Neural cell (in vitro differentiated cells): ENCODE data around the gene USP11. TPM values are rescaled to one million over a fixed set of nuclear protein-coding genes. Genes with fewer than 3 reads are reported as not detected.

ENCODE experiments used
- H2AFZ ChIP-seq: fragments of 200-600, 300-800 bp; sonication (generic), shearing (Covaris generic); 2 replicates; pipeline ENCODE4 v1.6.0; 2014; ENCODE audit warnings: low read depth, mild to moderate bottlenecking, antibody characterized with exemption, low read length, moderate library complexity
- H3F3A ChIP-seq: fragments of 200-600 bp; shearing (Covaris generic); 2 replicates; pipeline ENCODE4 v1.6.1; 2016; ENCODE audit warnings: mild to moderate bottlenecking, moderate library complexity, mixed read lengths, antibody characterized with exemption, low read length; ENCODE audit not compliant: insufficient read depth, poor library complexity, severe bottlenecking
- H3K27ac ChIP-seq: fragments of 200-600, 300-800 bp; sonication (generic), shearing (Covaris generic); 2 replicates; pipeline ENCODE4 v1.5.1; 2014; ENCODE audit warnings: mild to moderate bottlenecking, low read length, moderate library complexity
- H3K27me3 ChIP-seq: fragments of 300-800, 200-600 bp; sonication (generic), shearing (Covaris generic); 2 replicates; pipeline ENCODE4 v1.6.0; 2014; ENCODE audit warnings: mild to moderate bottlenecking, low read depth, low read length, moderate library complexity; ENCODE audit not compliant: insufficient read depth
- H3K36me3 ChIP-seq: fragments of 300-800, 200-600 bp; sonication (generic), shearing (Covaris generic); 2 replicates; pipeline ENCODE4 v1.5.1; 2014; ENCODE audit warnings: mild to moderate bottlenecking, antibody characterized with exemption, low read length, moderate library complexity; ENCODE audit not compliant: insufficient read depth
- H3K4me2 ChIP-seq: fragments of 300-800, 200-600 bp; sonication (generic), shearing (Covaris generic); 2 replicates; pipeline ENCODE4 v1.6.0; 2014; ENCODE audit warnings: mild to moderate bottlenecking, low read length
- H3K4me3 ChIP-seq: fragments of 300-800, 200-600 bp; sonication (generic), shearing (Covaris generic); 2 replicates; pipeline ENCODE4 v1.5.1; 2014; ENCODE audit warnings: mild to moderate bottlenecking, low read length, moderate library complexity
- H3K79me2 ChIP-seq: fragments of 200-600 bp; shearing (Covaris generic); replicated peaks from 2 replicates; pipeline ENCODE4 v1.6.0; 2014; ENCODE audit warnings: mild to moderate bottlenecking, low read length, moderate library complexity; ENCODE audit not compliant: insufficient read depth
- H3K9ac ChIP-seq: fragments of 300-800, 200-600 bp; sonication (generic), shearing (Covaris generic); 2 replicates; pipeline ENCODE4 v1.6.1; 2016; ENCODE audit warnings: mild to moderate bottlenecking, low read length, mixed read lengths
- H3K9me2 ChIP-seq: fragments of 200-600 bp; shearing (Covaris generic); 2 replicates; pipeline ENCODE4 v1.6.1; 2016; ENCODE audit warnings: mild to moderate bottlenecking, low read length, mixed read lengths; ENCODE audit not compliant: insufficient read depth
- H3K9me3 ChIP-seq: fragments of 200-600, 300-800 bp; sonication (generic), shearing (Covaris generic); 2 replicates; pipeline ENCODE4 v1.6.1; 2016; ENCODE audit warnings: mild to moderate bottlenecking, mixed run types, low read length, moderate library complexity, mixed read lengths
- H4K20me1 ChIP-seq: fragments of 200-600 bp; shearing (Covaris generic); 2 replicates; pipeline ENCODE4 v1.6.1; 2016; ENCODE audit warnings: mild to moderate bottlenecking, mixed run types; ENCODE audit not compliant: insufficient read depth
- EP300 ChIP-seq: fragments of 450-650 bp; conservative IDR thresholded peaks from 2 replicates; pipeline ENCODE4 v1.6.1; 2014; ENCODE audit warnings: antibody characterized with exemption, mild to moderate bottlenecking, moderate library complexity; ENCODE audit not compliant: poor library complexity, severe bottlenecking
- EZH2 ChIP-seq: fragments of 200-600, 300-800 bp; shearing (Covaris generic), sonication (generic); IDR thresholded peaks from 2 replicates; pipeline ENCODE4 v1.6.1; 2014; ENCODE audit warnings: antibody characterized with exemption, low read length, borderline replicate concordance, mild to moderate bottlenecking; ENCODE audit not compliant: insufficient read depth, poor library complexity, severe bottlenecking
- MXI1 ChIP-seq: fragments of 450-650 bp; conservative IDR thresholded peaks from 2 replicates; pipeline ENCODE4 v1.6.1; 2014; ENCODE audit warnings: antibody characterized with exemption, mild to moderate bottlenecking; ENCODE audit not compliant: poor library complexity, severe bottlenecking
- POLR2AphosphoS5 ChIP-seq: IDR thresholded peaks from 2 replicates; pipeline ENCODE4 v1.6.1; 2012
- RAD21 ChIP-seq: fragments of 450-650 bp; conservative IDR thresholded peaks from 2 replicates; pipeline ENCODE4 v1.6.1; 2014; ENCODE audit warnings: antibody characterized with exemption, mild to moderate bottlenecking, moderate library complexity
- SMC3 ChIP-seq: fragments of 450-650 bp; conservative IDR thresholded peaks from 2 replicates; pipeline ENCODE4 v1.6.1; 2014; ENCODE audit warnings: antibody characterized with exemption, mild to moderate bottlenecking, moderate library complexity; ENCODE audit not compliant: poor library complexity
- TAF1 ChIP-seq: IDR thresholded peaks from 2 replicates; pipeline ENCODE4 v1.6.1; 2012; ENCODE audit warnings: low read depth
- polyA plus RNA-seq: library from polyadenylated mRNA; depleted of rRNA; stranded (reverse); fragments of >200 nt; gene quantifications from 2 replicates; pipeline ENCODE4 v1.2.3, GENCODE V29; 2014
- TF ChIP-seq, protein P1 (sequence below): IDR thresholded peaks from 2 replicates; pipeline ENCODE4 v1.6.1; 2012; ENCODE audit warnings: borderline replicate concordance
- TF ChIP-seq, protein P2 (sequence below): fragments of 450-650 bp; IDR thresholded peaks from 2 replicates; pipeline ENCODE4 v1.5.1; 2014; ENCODE audit warnings: antibody characterized with exemption, mild to moderate bottlenecking, moderate library complexity; ENCODE audit not compliant: poor library complexity, severe bottlenecking

Gene USP11
- polyA plus RNA-seq, 1 donor from 2014 or later: 184 TPM

DNA sequence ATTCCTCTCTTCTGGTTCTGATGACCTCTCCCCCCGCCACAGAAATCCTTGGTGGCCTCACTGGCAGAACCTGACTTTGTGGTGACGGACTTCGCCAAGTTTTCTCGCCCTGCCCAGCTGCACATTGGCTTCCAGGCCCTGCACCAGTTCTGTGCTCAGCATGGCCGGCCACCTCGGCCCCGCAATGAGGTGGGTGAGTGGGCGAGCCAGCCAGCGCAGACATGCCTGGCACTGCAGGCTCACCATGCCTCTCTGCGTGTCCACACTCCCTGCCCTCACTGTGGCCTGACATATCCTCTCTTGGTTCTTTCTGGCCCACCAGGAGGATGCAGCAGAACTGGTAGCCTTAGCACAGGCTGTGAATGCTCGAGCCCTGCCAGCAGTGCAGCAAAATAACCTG, 30.5 kb upstream of the USP11 start:
- TF ChIP-seq, protein P1, sequence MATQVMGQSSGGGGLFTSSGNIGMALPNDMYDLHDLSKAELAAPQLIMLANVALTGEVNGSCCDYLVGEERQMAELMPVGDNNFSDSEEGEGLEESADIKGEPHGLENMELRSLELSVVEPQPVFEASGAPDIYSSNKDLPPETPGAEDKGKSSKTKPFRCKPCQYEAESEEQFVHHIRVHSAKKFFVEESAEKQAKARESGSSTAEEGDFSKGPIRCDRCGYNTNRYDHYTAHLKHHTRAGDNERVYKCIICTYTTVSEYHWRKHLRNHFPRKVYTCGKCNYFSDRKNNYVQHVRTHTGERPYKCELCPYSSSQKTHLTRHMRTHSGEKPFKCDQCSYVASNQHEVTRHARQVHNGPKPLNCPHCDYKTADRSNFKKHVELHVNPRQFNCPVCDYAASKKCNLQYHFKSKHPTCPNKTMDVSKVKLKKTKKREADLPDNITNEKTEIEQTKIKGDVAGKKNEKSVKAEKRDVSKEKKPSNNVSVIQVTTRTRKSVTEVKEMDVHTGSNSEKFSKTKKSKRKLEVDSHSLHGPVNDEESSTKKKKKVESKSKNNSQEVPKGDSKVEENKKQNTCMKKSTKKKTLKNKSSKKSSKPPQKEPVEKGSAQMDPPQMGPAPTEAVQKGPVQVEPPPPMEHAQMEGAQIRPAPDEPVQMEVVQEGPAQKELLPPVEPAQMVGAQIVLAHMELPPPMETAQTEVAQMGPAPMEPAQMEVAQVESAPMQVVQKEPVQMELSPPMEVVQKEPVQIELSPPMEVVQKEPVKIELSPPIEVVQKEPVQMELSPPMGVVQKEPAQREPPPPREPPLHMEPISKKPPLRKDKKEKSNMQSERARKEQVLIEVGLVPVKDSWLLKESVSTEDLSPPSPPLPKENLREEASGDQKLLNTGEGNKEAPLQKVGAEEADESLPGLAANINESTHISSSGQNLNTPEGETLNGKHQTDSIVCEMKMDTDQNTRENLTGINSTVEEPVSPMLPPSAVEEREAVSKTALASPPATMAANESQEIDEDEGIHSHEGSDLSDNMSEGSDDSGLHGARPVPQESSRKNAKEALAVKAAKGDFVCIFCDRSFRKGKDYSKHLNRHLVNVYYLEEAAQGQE: no peak
- no peak for TF ChIP-seq TAF1
- no peak for TF ChIP-seq EP300
- no peak for TF ChIP-seq MXI1
- TF ChIP-seq RAD21: no peak
- H4K20me1 ChIP-seq: peaks cover 3% of the 10 kb centered on the region

GRCh38 chrX:47202877-47203276, 29.9 kb upstream of the USP11 start:
- Histone ChIP-seq H3K27me3 (no peaks in the 10 kb centered on the region), H3K27ac (no peak overlapping the region), H3K9me2 (no peaks in the 10 kb centered on the region), H3K79me2 (peaks cover 3% of the 10 kb centered on the region), H3K4me3 (no peak overlapping the region), H4K20me1 (no peaks in the 10 kb centered on the region), H3F3A (no peaks in the 10 kb centered on the region), H3K9ac (no peak overlapping the region), H3K36me3 (no peaks in the 10 kb centered on the region), H3K9me3 (no peaks in the 10 kb centered on the region), H3K4me2 (no peak overlapping the region), H2AFZ (no peak overlapping the region)
- no peak for TF ChIP-seq POLR2AphosphoS5
- TF ChIP-seq, protein P1: no peak
- no peak for TF ChIP-seq MXI1
- no peak for TF ChIP-seq EZH2
- no peak for TF ChIP-seq TAF1
- TF ChIP-seq, protein P2, sequence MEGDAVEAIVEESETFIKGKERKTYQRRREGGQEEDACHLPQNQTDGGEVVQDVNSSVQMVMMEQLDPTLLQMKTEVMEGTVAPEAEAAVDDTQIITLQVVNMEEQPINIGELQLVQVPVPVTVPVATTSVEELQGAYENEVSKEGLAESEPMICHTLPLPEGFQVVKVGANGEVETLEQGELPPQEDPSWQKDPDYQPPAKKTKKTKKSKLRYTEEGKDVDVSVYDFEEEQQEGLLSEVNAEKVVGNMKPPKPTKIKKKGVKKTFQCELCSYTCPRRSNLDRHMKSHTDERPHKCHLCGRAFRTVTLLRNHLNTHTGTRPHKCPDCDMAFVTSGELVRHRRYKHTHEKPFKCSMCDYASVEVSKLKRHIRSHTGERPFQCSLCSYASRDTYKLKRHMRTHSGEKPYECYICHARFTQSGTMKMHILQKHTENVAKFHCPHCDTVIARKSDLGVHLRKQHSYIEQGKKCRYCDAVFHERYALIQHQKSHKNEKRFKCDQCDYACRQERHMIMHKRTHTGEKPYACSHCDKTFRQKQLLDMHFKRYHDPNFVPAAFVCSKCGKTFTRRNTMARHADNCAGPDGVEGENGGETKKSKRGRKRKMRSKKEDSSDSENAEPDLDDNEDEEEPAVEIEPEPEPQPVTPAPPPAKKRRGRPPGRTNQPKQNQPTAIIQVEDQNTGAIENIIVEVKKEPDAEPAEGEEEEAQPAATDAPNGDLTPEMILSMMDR: no peak
- TF ChIP-seq RAD21: no peak
- TF ChIP-seq EP300: no peak
- no peak for TF ChIP-seq SMC3

More for the DNA sequence above, 30.5 kb upstream of the USP11 start:
- Histone ChIP-seq H3K4me2 (no peak overlapping the region), H3K9me2 (no peaks in the 10 kb centered on the region), H2AFZ (no peak overlapping the region), H3K27me3 (no peaks in the 10 kb centered on the region), H3F3A (no peaks in the 10 kb centered on the region), H3K9ac (no peak overlapping the region), H3K9me3 (no peaks in the 10 kb centered on the region), H3K27ac (no peak overlapping the region), H3K79me2 (peaks cover 9% of the 10 kb centered on the region), H3K4me3 (no peak overlapping the region), H3K36me3 (no peaks in the 10 kb centered on the region)
